Breast epithelium (tissue), 4 donors: Measurements from ENCODE around the gene SCRG1. TPM values are rescaled to one million over a fixed set of nuclear protein-coding genes. Genes with fewer than 3 reads are reported as not detected.
A peak's percentile ranks its signal among the peaks of the same experiment; 100 is the strongest.

Source experiments
- DNase-seq, 2 donors: peaks; one replicate each; pipeline ENCODE4 v3.0.0-alpha.2; 2019; ENCODE audit warnings: low spot score in 2 of 2
- H3K27ac ChIP-seq, 2 donors: fragments of 200-600 bp; sonication (generic) in 1 of 2; one replicate each; pipeline ENCODE4 v1.5.1; 2016 to 2019; ENCODE audit warnings: mild to moderate bottlenecking in 1 of 2
- H3K27me3 ChIP-seq, 2 donors: fragments of 200-600 bp; sonication (generic) in 1 of 2; one replicate each; pipeline versions ENCODE4 v1.5.1 to v1.6.0; 2017 to 2019; ENCODE audit warnings: control low read depth in 1 of 2, mild to moderate bottlenecking in 1 of 2
- H3K36me3 ChIP-seq: fragments of 200-600 bp; one replicate; pipeline ENCODE4 v1.5.1; 2019
- H3K4me1 ChIP-seq, 2 donors: fragments of 200-600 bp; sonication (generic); one replicate each; pipeline ENCODE4 v1.5.1; 2016 to 2019; ENCODE audit warnings: control low read depth in 1 of 2
- H3K4me3 ChIP-seq, 3 donors: fragments of 200-600 bp; sonication (generic); 1 replicate in 2 of 3; 2 replicates in 1 of 3; pipeline ENCODE4 v1.5.1; 2016 to 2019; ENCODE audit warnings: mild to moderate bottlenecking in 3 of 3, moderate library complexity in 2 of 3
- H3K9me3 ChIP-seq, 2 donors: fragments of 200-600 bp; sonication (generic) in 1 of 2; one replicate each; pipeline ENCODE4 v1.5.1; 2016 to 2019; ENCODE audit warnings: control low read depth in 1 of 2
- POLR2A ChIP-seq: fragments of 450-650 bp; IDR thresholded peaks from one replicate; pipeline ENCODE4 v1.6.1; 2016; ENCODE audit warnings: antibody characterized with exemption, mild to moderate bottlenecking, moderate library complexity
- POLR2AphosphoS5 ChIP-seq, 3 donors: sonication (generic); formaldehyde crosslinking; IDR thresholded peaks; one replicate each; pipeline ENCODE4 v1.6.1; 2017; ENCODE audit warnings: antibody characterized with exemption in 3 of 3
- intact Hi-C: fragments of 100-400 bp; cut with DNase I; formaldehyde crosslinking; loops from one replicate; pipeline ENCODE4 v1.15.1; 2023; ENCODE audit warnings: low total_unique reads
- total RNA-seq, 3 donors: library from RNA; depleted of rRNA; stranded (reverse); fragments of >200 nt; gene quantifications; one replicate each; pipeline ENCODE4 v1.1.0, GENCODE V29; 2016
- TF ChIP-seq, protein P1 (sequence below), 3 donors: fragments of 450-650 bp; IDR thresholded peaks; one replicate each; pipeline ENCODE4 v1.5.1; 2016 to 2017; ENCODE audit warnings: antibody characterized with exemption in 3 of 3, mild to moderate bottlenecking in 3 of 3, moderate library complexity in 3 of 3

Gene SCRG1
- total RNA-seq, 3 donors from 2014 or later = under 0.01 to 4.0 (median 0.48) TPM

DNA sequence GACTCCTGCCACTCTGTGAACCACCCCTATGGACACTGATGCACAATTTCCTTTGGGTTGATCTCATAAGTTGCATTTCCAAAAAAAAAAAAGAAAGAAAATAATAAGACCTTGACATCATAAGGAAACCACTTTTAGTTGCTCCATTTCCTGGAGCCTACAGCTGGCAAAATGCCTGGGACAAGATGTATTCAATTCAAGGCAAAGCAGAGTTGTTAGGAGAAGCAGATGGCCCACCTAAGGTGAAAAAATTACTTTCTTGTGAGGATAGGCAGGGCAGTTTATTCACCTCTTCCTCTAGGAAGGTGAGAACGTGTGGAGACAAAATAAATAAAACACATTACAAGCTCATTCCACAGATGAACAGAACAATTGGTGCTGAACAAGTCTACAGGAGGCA is 14.1 kb upstream of the SCRG1 start:
- no peaks in the 10 kb centered on the region for H3K9me3 ChIP-seq
- no peaks in the 10 kb centered on the region for H3K4me1 ChIP-seq
- no peaks in the 10 kb centered on the region for H3K36me3 ChIP-seq
- TF ChIP-seq, protein P1, sequence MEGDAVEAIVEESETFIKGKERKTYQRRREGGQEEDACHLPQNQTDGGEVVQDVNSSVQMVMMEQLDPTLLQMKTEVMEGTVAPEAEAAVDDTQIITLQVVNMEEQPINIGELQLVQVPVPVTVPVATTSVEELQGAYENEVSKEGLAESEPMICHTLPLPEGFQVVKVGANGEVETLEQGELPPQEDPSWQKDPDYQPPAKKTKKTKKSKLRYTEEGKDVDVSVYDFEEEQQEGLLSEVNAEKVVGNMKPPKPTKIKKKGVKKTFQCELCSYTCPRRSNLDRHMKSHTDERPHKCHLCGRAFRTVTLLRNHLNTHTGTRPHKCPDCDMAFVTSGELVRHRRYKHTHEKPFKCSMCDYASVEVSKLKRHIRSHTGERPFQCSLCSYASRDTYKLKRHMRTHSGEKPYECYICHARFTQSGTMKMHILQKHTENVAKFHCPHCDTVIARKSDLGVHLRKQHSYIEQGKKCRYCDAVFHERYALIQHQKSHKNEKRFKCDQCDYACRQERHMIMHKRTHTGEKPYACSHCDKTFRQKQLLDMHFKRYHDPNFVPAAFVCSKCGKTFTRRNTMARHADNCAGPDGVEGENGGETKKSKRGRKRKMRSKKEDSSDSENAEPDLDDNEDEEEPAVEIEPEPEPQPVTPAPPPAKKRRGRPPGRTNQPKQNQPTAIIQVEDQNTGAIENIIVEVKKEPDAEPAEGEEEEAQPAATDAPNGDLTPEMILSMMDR (IDR thresholded peaks at IDR 0.05) = no peak
- TF ChIP-seq POLR2A (no peak), POLR2AphosphoS5 (IDR thresholded peaks at IDR 0.05) (no peak)
- intact Hi-C loops = no loop called here
- no peaks in the 10 kb centered on the region for H3K27me3 ChIP-seq
- H3K27ac ChIP-seq = no peak overlapping the region
- DNase-seq = no peak
- no peak overlapping the region for H3K4me3 ChIP-seq

DNA sequence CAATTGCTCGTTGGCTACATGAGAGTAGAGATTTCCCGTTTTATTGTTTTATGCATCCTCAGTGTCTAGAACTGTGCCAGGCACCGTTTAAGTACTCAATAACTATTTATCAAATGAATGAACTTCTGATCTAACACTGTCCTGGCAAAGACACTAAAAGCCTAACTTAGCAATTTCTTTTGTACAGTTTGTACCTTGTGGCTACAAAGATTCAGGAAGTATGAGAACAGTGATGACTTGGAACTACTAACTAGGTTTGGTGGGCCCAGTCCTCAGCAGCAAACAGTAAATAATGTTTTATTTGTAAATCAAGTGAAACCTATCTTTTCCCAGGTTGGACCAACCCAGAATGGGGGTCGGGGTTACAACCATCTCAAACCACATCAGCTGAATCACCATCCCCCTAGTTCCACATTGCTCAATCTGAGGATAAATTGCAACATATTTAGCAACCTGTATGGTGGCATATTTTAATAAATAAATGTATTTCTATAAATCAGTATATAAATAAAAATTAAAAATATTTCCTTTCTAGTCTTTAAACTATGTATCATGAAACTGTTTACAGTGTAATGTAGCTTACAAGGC is 12.3 kb upstream of the SCRG1 start:
- H3K27me3 ChIP-seq = no peaks in the 10 kb centered on the region
- H3K4me1 ChIP-seq = no peaks in the 10 kb centered on the region
- H3K27ac ChIP-seq = no peak overlapping the region
- no peaks in the 10 kb centered on the region for H3K9me3 ChIP-seq
- intact Hi-C loops = no loop called here
- H3K36me3 ChIP-seq = no peaks in the 10 kb centered on the region
- TF ChIP-seq POLR2AphosphoS5 (IDR thresholded peaks at IDR 0.05) = no peak
- H3K4me3 ChIP-seq = no peak overlapping the region
- no peak for DNase-seq

DNA sequence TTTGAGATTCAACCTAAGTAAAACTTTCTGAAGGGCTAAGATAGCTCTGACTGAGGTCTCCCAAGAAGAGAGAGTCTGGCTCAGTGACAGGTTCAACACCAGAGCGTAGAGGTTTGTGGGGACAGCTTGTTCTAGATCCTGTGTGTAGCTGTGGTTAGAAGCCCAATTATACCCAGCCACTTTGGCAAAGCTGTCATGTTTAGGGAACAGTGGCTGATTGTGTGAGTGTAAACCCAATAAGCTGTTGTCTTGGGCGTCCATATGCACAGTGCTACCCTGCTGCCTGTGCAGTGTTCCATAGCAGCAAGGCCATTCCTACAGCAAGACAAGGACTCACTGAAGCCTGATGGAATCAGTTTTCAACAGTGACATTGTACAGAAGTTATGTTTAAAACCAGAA is 11.2 kb upstream of the SCRG1 start:
- intact Hi-C loops = no loop called here
- H3K4me3 ChIP-seq = no peak overlapping the region
- H3K27ac ChIP-seq = peak overlapping the region in 1 of 2 donors; percentile 27
- peak in 1 of 2 donors; percentile 59 for DNase-seq
- TF ChIP-seq POLR2A (no peak), POLR2AphosphoS5 (IDR thresholded peaks at IDR 0.05) (no peak)
- TF ChIP-seq, protein P1 (IDR thresholded peaks at IDR 0.05) = no peak
- no peaks in the 10 kb centered on the region for H3K9me3 ChIP-seq
- no peaks in the 10 kb centered on the region for H3K36me3 ChIP-seq
- no peaks in the 10 kb centered on the region for H3K4me1 ChIP-seq
- H3K27me3 ChIP-seq = no peaks in the 10 kb centered on the region

DNA sequence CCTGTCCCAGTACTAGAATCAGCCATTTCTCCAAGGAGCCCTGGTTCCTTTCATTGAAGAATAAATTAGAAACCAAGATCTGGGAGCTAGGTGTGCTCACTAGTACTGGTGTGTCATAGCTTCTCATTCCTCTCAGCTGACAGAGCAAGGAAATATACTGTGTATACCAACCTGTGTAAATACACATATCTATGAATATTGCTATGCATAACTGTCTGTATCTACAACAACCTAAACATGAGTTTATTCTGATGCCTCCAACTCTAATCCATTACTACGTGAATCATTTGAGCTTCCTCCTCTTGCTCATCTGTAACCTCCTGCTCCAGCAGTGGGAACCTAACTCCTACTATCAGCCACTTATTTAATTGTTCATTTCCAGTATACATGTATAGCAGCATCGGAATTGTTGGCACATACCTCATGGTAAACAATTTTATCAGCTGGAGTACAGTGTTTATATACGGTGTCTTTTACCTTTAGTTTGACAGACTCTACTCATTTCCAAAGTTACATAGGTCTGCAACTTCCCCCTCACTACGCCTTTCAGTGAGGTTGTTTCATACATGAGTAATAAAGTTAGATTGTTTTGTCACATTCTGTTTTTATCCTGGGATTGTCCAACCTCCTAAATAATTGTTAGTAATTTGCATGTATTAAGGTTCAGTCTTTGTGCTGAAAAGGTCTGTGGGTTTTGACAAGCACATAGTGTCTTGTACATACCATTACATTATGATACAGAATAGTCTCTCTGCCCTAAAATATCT is 7.1 kb upstream of the SCRG1 start:
- TF ChIP-seq, protein P1 (IDR thresholded peaks at IDR 0.05) = no peak
- TF ChIP-seq POLR2AphosphoS5 (IDR thresholded peaks at IDR 0.05) = no peak
- no peak for TF ChIP-seq POLR2A
- Histone ChIP-seq H3K4me1 (no peaks in the 10 kb centered on the region), H3K4me3 (no peak overlapping the region), H3K27me3 (no peaks in the 10 kb centered on the region), H3K27ac (no peak overlapping the region), H3K36me3 (no peaks in the 10 kb centered on the region), H3K9me3 (no peaks in the 10 kb centered on the region)
- DNase-seq = no peak
- intact Hi-C loops = no loop called here

DNA sequence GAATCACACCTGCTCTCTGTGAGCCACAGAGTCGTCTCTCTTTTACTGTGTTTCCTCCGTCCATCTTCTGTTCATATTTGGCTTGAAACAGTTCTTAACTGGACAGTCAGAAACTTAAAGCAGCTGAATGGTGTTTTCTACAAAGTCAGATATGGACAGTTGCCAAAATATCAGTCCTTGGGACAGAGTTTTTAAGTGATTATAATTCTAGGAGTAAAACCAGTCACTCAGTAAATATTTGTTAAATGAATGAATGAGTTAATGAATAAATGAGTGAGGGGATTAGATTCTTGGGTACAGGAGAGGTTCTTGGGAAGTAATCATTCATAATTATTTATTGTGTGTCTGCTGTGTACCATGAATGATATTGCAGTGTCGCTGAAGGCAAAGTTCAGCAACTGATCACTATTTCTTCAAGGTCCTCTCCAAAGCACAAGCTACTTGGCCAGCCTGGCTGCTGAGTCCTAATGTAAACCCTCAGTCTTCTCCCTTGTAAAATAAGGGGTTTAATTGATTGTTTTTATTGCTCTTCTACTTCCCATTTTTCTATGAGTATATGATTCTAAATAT is 5.5 kb upstream of the SCRG1 start:
- H3K36me3 ChIP-seq = no peaks in the 10 kb centered on the region
- no peaks in the 10 kb centered on the region for H3K9me3 ChIP-seq
- H3K27me3 ChIP-seq = no peaks in the 10 kb centered on the region
- no peaks in the 10 kb centered on the region for H3K4me1 ChIP-seq
- no peak for TF ChIP-seq POLR2A
- no peak for TF ChIP-seq POLR2AphosphoS5 (IDR thresholded peaks at IDR 0.05)
- TF ChIP-seq, protein P1 (IDR thresholded peaks at IDR 0.05) = no peak
- intact Hi-C loops = loop anchor here (5.0 kb wide), 1 partner anchor 788 kb away; no protein-coding TSS in a partner anchor
- no peak overlapping the region for H3K4me3 ChIP-seq
- H3K27ac ChIP-seq = no peak overlapping the region
- DNase-seq = no peak
